Measurements from ENCODE around the gene ANAPC15.

The ANAPC15 gene

DNA sequence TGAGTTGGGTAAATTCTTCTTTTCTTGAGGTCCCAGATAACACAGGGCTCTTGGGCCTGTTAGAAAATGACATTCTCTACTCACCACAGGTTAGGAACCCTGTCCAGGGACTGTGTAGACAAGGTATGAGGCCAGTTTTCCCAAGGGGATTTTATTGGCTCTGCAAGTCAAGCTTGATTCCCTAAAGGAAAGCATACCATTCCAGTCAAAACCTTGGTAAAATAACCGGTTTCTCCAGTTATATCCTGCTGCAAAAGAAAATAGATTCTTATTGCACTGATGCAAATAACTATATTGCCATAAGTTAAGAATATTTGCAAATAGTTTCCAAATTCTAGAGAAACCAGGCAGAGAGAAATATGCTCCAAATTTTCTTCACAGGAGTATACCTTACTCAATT, 13.5 kb upstream of the ANAPC15 start:
- no peak for DNase-seq (ENCODE audit: low read depth in 2 of 2)

DNA sequence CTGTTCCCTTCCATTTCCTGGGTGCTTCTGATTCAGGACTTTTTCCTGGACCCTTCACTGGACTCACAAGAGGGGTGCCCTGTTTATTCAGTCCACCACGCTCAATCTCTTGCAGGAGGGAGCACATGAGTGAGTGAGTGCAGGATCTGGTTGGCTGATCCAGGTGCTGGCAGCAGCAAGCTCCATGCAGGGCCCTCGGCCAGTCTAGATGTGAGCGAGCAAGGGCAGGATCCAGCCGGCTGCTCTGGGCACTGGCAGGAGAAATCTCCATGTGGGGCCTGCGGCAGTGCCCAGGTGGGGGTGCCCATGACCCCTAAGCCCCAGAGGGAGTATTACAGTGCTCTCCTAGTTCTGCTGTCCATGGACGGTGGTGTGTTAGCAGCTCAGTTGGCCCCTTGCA, 11.6 kb upstream of the ANAPC15 start:
- DNase-seq (ENCODE audit: low read depth in 2 of 2) = no peak

DNA sequence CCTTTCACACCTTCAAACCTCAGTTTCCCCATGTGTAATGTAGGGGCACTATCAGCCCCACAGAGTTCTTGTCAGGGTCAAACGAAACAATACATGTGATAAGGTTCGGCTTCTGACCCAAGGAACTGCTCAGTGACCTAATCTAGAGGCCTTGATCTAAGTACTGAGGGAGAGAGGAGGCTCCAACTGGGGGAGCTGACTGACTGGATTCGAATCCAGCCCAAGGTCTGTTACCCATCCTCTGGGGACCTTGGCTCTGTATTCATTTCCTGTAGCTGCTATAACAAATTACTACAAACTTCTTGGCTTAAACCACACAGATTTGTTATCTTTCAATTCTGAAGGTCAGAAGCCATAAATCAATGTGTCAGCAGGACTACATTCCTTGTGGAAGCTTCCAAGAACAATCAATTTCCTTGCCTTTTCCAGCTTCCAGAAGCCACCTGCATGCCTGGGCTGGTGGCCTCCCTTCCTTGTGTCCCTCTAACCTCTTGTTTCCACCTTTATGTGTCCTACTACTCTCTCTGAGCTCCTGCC, 10.7 kb upstream of the ANAPC15 start:
- no peak for DNase-seq (ENCODE audit: low read depth in 2 of 2)

DNA sequence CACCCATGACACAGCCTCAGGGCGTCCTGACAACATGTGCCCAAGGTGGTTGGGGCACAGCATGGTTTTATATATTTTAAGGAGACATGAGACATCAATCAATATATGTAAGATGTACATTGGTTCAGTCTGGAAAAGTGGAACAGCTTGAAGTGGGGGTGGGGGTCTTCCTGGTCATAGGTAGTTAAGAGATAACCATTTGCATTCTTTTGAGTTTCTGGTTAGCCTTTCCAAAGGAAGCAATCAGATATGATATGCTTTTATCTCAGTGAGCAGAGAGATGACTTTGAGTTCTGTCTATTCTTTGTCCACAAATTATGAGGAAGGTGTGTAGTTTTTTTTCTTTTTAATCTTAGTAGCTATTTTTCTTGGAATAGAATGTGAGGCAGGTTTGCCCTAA, 10.1 kb upstream of the ANAPC15 start:
- DNase-seq (ENCODE audit: low read depth in 2 of 2) = no peak

DNA sequence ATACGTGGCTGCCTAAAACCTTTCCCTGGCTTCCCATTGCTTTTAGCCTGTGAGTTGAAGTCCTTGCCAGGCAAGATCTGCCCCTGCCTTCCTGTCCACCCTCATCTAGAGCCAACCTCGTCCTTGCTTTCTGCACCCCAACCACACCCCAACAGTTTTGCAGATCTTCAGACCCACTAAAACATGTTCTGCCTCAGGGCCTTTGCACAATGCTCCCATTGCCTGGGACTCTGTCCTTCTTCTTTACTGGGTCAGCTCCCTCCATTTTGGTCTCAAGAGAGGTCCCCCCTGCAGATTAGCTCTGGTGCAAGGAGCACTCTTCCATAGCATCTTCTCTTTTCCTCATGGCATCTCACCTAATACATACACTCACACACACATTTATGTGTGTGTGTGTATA, 8.4 kb upstream of the ANAPC15 start:
- no peak for DNase-seq (ENCODE audit: low read depth in 2 of 2)

DNA sequence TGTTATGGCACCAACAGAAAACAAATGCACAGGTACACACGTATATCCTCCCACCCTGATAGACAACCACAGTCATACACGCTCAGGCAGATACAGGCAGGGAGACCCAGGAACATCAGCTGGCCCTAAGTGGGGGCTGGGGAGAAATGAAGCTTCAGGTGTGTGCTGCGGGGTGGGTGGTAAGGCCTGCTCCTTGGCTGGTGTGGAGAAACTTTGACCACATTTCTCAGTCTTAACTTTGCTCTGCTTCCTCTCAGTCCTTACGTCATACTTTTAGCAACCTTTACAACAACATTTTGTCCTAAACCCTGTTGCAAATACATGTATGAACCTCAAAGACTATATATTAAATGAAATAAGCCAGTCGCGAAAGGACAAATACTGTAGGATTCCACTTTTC, 6.7 kb upstream of the ANAPC15 start:
- DNase-seq (ENCODE audit: low read depth in 2 of 2) = no peak

DNA sequence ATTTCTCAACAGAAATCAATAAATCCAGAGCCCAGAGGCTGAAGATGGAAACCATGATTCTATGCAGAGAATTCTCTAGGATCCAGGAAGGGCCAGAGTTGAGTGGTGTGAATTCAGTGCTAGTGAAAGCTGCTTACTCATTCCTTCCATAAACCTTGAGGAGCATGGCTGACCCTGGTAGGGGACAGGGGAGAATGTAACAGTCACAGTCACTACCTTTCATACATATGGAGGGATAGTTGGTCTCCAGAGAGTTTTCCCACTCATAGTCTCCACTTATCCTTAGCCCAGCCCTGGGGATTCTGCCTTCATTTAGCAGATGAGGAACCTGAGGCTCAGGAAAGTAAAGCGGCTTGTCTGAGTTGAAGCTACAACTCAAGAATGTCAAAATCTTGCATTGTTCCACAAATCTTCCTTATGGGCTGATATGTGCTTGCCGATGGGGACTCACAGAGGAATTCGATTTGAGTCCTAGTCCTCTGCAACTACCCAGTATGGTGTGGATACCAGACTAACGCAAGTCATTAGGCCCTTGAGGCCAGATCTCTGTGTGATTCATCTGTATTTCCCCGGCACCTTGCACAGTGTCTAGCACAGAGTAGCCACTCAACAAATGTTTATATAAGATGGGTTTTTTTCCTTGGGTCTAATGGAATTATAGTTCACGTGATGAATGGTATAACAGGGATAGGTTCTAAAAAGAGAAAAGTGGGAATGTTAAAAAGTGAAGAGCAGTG, 3.7 kb upstream of the ANAPC15 start:
- DNase-seq (ENCODE audit: low read depth in 2 of 2) = no peak

DNA sequence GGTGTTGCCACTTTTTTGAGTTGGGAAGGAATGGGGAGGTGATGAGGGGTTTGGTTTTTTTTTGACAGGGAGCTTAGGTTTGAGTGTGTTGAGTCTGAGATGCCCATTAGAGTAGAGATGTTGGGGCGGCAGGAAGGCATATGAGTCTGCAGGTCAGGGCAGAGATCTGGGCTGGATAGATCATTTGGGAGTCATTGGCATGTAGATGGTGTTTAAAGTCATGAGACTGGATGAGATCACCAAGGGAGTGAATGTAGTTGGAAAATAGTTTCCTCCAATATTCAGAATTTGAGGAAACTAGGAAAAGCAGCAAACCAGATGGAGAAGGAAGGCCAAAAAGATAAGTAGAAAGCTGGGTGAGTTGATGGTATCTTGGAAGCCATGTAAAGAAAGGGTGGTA, 2.1 kb upstream of the ANAPC15 start:
- DNase-seq (ENCODE audit: low read depth in 2 of 2) = no peak

DNA sequence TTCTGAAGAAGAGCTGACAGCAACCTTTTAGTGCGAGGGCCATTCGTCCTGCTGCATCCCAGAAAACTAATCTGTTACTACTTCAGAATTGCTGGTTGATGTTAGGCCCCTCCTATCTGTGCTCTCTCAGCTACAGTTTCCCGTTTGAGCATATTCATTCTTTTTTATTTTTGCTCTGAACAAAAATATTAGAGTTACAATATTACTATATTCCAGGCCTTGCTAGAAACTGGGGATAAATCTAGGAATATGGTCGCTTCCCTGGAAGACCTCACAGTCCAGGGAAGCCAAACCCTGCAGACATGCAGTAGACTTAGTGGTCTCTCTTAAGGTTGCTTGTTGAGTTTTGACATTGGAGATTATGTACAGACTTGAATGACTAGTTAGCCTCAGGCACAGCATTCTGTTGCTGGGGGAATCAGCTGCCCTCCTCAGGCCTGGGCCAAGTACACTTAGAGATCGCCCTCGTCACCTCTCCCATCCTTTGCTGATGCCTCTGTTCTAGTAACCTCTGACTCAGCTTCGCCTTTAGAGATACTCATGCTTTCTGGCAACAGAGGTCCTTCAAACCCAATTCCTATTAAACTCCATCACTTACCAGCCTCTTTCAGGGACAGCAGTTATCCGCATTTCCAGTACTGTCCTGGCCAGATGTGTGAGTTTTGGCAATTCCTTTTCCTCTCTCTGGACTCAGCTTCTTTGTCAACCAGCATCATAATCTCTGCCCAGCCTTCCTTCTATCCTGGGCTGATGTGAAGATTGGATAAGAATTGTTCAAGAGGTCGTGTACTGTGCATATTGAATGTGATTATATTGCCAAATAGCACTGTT, 698 bp upstream of the ANAPC15 start:
- DNase-seq (ENCODE audit: low read depth in 2 of 2) = no peak

DNA sequence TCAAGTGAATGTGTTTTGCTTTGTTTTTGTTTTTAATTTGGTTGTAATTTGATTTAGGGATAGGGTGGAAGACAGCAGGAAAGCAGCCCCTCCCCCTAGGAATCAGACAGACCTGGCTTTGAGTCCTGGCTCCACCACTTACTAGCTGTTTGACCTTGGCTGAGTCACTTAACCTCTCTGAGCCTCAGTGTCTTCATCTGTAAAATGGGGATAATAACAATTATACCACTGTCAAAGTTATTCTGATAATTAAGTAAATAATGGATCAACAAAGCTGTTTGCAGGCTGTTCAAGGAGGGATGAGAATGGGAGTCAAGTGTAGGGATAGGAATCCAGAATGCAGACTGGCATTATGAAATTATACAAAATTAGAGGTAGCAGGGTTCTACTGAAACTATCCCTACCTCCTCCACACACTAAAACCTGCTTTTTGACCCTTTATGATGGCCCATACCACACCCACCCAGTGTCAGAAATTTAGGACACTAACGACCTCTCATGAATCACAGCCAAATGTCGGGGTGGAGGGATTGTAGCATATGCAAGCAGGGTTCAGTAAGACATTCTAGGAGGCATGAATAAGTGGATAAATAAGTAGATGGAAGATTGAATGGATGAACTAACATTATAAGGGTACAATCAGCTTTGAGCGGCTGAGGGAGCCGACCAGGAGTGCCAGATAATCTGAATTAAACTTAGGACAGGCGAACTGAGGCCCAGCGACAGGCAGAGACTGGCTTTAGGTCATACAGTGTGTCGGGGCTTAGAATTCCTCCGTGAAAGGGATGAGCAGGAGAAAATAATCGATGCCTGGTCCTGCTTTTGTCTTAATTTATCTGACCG, 974 bp downstream of the ANAPC15 start:
- no peak for DNase-seq (ENCODE audit: low read depth in 2 of 2)

DNA sequence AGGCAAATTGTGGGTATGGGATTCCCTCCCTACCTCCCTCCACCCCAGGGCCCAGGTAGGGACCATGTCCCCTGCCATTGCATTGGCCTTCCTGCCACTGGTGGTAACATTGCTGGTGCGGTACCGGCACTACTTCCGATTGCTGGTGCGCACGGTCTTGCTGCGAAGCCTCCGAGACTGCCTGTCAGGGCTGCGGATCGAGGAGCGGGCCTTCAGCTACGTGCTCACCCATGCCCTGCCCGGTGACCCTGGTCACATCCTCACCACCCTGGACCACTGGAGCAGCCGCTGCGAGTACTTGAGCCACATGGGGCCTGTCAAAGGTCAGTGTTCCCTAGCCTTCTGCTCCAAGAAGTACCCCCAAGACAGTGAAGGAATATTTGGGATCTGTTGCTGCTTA, 6.6 kb downstream of the ANAPC15 start, which contains the start of gene TOMT:
Gene TOMT (plus strand): TSS at position 37 of the 400 bp plus-strand sequence. CDS start 28 bp downstream, at position 65.
- no peak for DNase-seq (ENCODE audit: low read depth in 2 of 2)

DNA sequence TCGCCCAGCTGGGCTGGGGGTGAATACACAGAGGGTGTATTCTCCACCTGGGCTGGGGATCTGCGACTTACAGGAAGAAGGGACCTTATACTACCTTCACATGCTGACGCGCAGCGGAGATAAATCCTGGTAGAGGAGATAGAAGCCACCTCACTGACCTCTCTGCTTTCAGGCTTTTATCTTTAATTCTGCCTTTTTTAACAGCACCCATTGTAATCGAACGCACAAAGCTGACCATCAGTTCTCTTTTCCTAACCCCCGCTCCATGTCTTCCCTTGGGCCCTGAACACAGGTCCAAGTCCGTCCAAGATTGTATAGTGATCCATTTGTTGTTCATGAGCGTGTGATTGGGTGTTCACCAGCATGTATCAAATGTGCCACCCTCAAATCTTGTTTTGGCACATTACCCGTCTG, 8.7 kb downstream of the ANAPC15 start:
- DNase-seq (ENCODE audit: low read depth in 2 of 2) = no peak

DNA sequence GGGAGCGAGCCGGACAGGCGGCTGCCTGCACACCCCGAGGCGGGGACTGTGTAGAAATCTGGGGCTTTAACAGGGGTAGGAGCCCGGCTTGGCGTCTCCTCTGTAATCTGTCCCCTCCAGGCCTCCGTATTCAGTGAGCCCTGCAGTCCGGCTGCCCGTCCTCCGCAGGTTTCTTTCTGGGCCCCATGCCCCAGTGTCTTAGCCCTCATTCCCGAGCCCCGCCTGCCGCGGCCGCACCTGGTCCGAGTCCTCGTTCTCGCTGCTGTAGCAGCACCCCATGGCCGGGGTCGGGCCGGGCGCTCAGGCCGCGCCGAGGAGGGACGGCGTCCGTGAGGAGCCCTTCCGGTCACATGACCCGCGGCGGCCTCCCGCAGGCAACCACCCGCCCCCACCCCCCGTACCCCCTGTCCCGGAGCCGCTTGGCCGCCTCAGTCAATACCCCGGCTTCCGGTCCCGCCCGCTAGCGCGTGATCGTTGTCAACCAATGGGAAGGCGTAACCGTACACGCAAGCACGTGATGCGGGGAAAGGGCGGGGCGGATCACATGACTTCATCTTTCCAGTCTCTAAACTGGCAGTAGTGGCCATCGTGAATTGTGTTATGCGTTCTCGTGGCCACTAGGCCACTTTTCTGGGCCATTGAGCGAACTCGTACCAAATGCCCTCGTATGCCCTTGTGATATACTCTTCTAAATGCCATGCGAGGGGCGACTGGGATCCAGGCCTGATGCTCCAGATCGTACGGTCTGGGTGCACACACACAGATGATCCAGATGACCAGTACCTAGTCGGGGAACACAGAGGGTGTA, 9.3 kb downstream of the ANAPC15 start, which contains the start of gene LAMTOR1:
Gene LAMTOR1 (minus strand): TSS at position 352 of the 808 bp plus-strand sequence. CDS start 73 bp downstream, at position 279.
- peak; percentile 96 to 98 for DNase-seq (ENCODE audit: low read depth in 2 of 2)

DNA sequence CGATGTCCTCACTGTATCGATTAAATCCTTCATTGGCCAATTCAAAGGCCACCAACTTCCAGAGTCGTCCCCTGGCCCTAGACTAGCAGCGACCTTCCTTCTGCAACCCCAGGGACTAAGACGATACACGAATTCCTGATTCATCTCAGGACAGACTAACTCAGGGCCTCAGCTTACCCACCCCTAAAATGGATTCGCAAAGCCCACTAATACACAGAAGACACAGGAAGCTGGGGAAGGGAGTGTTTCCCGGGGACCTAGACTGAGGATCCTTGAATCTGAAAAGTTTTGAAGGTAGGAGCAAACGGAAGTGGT, 9.9 kb downstream of the ANAPC15 start:
- no peak for DNase-seq (ENCODE audit: low read depth in 2 of 2)

DNA sequence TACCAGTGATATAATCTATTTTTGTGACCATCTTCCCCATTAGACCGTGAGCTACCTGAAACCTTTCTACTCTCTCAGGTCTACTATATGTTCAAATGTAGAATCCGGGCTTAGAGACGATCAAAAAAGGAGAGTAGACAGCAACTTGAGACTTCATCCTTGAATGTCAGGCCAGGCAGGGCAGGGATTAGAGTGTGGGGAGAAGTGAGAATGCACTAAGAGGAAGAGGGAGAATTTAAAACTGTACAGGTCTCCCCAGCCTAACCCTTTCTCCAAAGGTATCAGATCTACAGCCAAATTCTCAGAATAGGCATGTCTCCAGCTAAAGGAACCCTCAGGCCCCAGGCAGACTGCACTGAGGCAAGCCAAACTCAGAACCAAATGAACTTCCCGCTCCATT, 10.3 kb downstream of the ANAPC15 start:
- DNase-seq (ENCODE audit: low read depth in 2 of 2) = no peak

DNA sequence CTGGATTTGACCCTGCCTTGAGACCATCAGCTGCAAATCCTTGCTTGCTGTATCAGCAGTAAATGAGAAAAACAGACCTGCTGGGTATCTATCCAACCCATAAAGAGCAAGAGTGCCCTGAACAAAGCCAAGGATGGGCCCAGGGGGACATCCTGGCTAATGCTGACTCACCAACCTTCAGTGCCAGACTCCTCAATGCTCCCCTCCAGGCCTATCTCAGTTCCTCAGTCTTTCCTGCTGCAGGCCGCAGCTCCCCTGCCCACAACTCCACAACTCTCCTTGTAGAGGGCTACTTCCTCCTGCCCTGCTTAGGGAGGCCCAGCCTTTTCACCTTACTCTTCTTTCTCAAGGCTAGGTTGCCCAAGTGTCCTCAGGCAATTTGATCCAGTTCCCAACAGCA, 12.0 kb downstream of the ANAPC15 start:
- DNase-seq (ENCODE audit: low read depth in 2 of 2) = no peak

DNA sequence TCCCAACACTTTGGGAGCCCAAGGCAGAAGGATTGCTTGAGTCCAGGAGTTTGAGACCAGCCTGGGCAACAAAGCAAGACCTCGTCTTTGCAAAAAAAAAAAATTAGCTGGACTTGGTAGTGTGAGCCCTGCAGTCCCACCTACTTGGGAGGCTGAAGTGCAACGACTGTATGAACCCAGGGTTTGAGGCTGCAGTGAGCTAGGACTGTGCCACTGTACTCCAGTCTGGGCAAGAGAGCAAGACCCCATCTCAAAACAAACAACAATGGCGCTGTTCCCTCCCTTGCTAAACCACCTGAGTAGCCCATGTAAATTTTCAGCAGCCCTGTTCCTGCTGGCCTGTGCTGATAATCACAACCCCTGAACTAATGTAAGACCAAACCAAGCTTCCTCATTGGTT, 12.5 kb downstream of the ANAPC15 start:
- DNase-seq (ENCODE audit: low read depth in 2 of 2) = no peak

DNA sequence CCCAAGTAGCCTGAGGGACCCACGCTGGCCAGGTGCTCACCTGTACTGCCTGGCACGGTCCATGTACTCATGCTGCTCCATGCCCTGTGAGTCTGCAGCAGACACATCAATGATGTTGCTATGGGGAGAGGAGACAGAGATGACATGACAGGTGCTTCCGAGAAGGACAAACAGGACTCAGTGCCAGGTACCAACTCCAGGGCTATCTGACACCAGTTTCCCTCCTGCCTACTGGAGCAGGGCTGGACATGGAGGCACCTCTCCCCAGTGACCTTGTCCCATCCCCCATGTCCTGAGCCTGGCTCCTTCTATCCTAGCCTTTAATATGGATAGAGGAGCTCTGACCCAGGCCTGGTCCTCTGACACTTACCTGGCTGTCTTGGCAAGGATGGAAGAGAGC, 13.8 kb downstream of the ANAPC15 start:
- DNase-seq (ENCODE audit: low read depth in 2 of 2) = no peak

DNA sequence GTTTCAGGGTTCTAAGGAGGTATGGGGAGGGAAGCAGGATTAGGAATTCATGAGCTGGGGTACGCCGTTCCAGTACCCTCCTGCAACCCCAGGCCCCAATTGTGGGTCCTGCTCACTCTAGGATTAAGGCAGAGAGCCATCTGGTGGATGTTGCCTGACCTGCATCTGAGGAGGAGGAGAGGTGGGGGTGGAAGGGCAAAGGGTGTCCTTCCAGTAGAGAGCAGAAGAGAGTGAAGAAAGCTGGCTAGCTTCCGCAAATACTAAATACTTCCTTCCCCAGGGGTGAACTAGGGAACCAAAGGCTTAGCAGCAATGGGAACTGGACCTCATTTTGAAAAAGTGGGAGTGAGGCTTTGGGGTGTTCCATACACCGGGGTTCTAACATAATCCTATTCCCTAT, 21.2 kb downstream of the ANAPC15 start:
- DNase-seq (ENCODE audit: low read depth in 2 of 2) = peak; percentile 36 to 43

DNA sequence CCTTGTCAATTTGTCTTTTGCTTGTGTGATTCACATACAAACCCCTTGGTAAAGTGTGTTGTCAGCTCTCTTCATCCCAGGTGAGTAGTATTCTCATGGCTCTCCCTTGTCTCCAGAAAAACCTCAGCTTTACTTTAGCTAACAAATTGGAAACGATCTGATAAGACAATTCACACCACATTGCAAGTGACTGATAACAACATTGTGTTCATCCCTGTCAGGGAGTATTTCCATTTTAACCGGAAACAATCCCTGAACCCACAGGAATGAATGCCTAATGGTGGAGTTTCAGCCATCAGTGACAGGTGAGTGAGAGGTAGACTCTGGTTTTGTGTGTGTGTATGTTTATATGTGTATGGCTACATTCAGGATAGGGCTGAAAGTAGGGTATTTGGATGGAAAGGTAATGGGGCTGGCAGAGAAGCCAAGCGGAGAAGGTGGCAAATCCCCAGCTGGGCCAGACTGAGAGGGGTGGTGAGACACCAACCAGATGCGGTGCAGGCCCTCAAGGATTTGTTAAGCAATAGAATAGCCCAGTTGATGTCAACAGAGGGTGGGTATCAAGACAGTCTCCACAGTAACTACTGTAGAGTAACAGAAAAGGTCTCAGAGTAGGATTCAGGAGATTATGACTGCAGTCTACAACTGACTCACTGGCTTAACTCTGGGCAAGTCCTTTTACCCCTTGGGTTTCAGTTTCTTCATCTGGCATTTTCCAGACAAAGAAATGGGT, 24.3 kb downstream of the ANAPC15 start:
- no peak for DNase-seq (ENCODE audit: low read depth in 2 of 2)

Data from stimulated activated CD8-positive, alpha-beta memory T cell treated with anti-CD3 and anti-CD28 coated beads, Interleukin-7, amount 100 ng/mL, for 4 hours (primary cell).